ENCODE data around the gene LUZP2.

The LUZP2 gene

GRCh38 chr11:24624432-24624831, 127.6 kb downstream of the LUZP2 start:
- H3K36me3 ChIP-seq (replicated peaks; ENCODE audit: insufficient read depth, low read length) = no peaks in the 10 kb centered on the region
- no peak overlapping the region for H3K9ac ChIP-seq (ENCODE audit: low read length)
- H3K9me2 ChIP-seq (replicated peaks; ENCODE audit: insufficient read depth, low read length) = no peaks in the 10 kb centered on the region
- H3K27ac ChIP-seq (ENCODE audit: low read length) = no peak overlapping the region
- no peaks in the 10 kb centered on the region for H3K4me1 ChIP-seq (ENCODE audit: low read length)
- no peak overlapping the region for H2AFZ ChIP-seq (ENCODE audit: low read length)
- no peaks in the 10 kb centered on the region for H3F3A ChIP-seq (ENCODE audit: insufficient read depth, low read length)
- no peaks in the 10 kb centered on the region for H3K27me3 ChIP-seq (replicated peaks; ENCODE audit: insufficient read depth, low read length)
- no peaks in the 10 kb centered on the region for H3K9me3 ChIP-seq (replicated peaks; ENCODE audit: insufficient read depth, low read length)
- H4K20me1 ChIP-seq (ENCODE audit: insufficient read depth, low read length) = no peaks in the 10 kb centered on the region
- DNase-seq = no peak
- H3K79me2 ChIP-seq (ENCODE audit: low read length) = no peaks in the 10 kb centered on the region
- no peak overlapping the region for H3K4me2 ChIP-seq (ENCODE audit: low read depth, low read length)
- no peak overlapping the region for H3K4me3 ChIP-seq (ENCODE audit: low read length)
- TF ChIP-seq, protein P1, sequence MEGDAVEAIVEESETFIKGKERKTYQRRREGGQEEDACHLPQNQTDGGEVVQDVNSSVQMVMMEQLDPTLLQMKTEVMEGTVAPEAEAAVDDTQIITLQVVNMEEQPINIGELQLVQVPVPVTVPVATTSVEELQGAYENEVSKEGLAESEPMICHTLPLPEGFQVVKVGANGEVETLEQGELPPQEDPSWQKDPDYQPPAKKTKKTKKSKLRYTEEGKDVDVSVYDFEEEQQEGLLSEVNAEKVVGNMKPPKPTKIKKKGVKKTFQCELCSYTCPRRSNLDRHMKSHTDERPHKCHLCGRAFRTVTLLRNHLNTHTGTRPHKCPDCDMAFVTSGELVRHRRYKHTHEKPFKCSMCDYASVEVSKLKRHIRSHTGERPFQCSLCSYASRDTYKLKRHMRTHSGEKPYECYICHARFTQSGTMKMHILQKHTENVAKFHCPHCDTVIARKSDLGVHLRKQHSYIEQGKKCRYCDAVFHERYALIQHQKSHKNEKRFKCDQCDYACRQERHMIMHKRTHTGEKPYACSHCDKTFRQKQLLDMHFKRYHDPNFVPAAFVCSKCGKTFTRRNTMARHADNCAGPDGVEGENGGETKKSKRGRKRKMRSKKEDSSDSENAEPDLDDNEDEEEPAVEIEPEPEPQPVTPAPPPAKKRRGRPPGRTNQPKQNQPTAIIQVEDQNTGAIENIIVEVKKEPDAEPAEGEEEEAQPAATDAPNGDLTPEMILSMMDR (IDR thresholded peaks at IDR 0.05; ENCODE audit: low read length) = no peak
- TF ChIP-seq EZH2 (optimal IDR thresholded peaks at IDR 0.05; ENCODE audit: low read depth, low read length) = no peak
- no peak for TF ChIP-seq EZH2phosphoT487 (IDR thresholded peaks at IDR 0.05; ENCODE audit: low read length)

DNA sequence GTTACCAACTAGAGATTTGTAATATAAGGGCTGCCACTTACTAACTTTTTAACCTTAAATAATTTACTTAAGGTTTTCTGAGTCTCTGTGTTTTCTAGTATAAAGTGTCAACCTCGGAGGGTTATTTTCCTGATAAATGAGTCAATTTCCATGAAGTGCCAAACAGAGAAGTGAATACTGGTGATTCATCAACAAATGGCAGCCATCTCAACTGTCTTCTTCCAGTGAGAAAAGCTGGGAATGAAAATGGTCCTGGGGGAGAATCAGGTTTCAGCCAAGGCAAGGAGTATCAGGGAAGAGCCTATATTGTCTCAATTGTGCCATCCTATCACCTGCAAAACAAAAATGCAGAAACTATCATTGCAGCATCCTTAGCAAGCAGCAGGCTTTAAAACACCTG, 129.1 kb downstream of the LUZP2 start:
- no peaks in the 10 kb centered on the region for H3K9me3 ChIP-seq (replicated peaks; ENCODE audit: insufficient read depth, low read length)
- DNase-seq = no peak
- H2AFZ ChIP-seq (ENCODE audit: low read length) = no peak overlapping the region
- no peaks in the 10 kb centered on the region for H3K36me3 ChIP-seq (replicated peaks; ENCODE audit: insufficient read depth, low read length)
- H3K4me3 ChIP-seq (ENCODE audit: low read length) = no peak overlapping the region
- no peaks in the 10 kb centered on the region for H4K20me1 ChIP-seq (ENCODE audit: insufficient read depth, low read length)
- H3K9me2 ChIP-seq (replicated peaks; ENCODE audit: insufficient read depth, low read length) = no peaks in the 10 kb centered on the region
- no peak overlapping the region for H3K9ac ChIP-seq (ENCODE audit: low read length)
- no peaks in the 10 kb centered on the region for H3K27me3 ChIP-seq (replicated peaks; ENCODE audit: insufficient read depth, low read length)
- TF ChIP-seq, protein P1 (IDR thresholded peaks at IDR 0.05; ENCODE audit: low read length) = no peak
- no peak for TF ChIP-seq EZH2phosphoT487 (IDR thresholded peaks at IDR 0.05; ENCODE audit: low read length)
- H3K4me1 ChIP-seq (ENCODE audit: low read length) = no peaks in the 10 kb centered on the region
- H3F3A ChIP-seq (ENCODE audit: insufficient read depth, low read length) = no peaks in the 10 kb centered on the region
- no peak overlapping the region for H3K27ac ChIP-seq (ENCODE audit: low read length)
- H3K79me2 ChIP-seq (ENCODE audit: low read length) = no peaks in the 10 kb centered on the region
- H3K4me2 ChIP-seq (ENCODE audit: low read depth, low read length) = no peak overlapping the region

- H3K79me2 ChIP-seq (ENCODE audit: low read length) = no peaks in the 10 kb centered on the region
- DNase-seq = no peak
- H3K36me3 ChIP-seq (replicated peaks; ENCODE audit: insufficient read depth, low read length) = no peaks in the 10 kb centered on the region
- no peak overlapping the region for H2AFZ ChIP-seq (ENCODE audit: low read length)
- TF ChIP-seq EZH2phosphoT487 (IDR thresholded peaks at IDR 0.05; ENCODE audit: low read length) (no peak), EZH2 (optimal IDR thresholded peaks at IDR 0.05; ENCODE audit: low read depth, low read length) (no peak)
- TF ChIP-seq, protein P1 (IDR thresholded peaks at IDR 0.05; ENCODE audit: low read length) = no peak
- no peaks in the 10 kb centered on the region for H3K9me3 ChIP-seq (replicated peaks; ENCODE audit: insufficient read depth, low read length)
- no peaks in the 10 kb centered on the region for H3K9me2 ChIP-seq (replicated peaks; ENCODE audit: insufficient read depth, low read length)
- H4K20me1 ChIP-seq (ENCODE audit: insufficient read depth, low read length) = no peaks in the 10 kb centered on the region
- no peak overlapping the region for H3K4me3 ChIP-seq (ENCODE audit: low read length)
- no peaks in the 10 kb centered on the region for H3F3A ChIP-seq (ENCODE audit: insufficient read depth, low read length)
- H3K27ac ChIP-seq (ENCODE audit: low read length) = no peak overlapping the region
- H3K9ac ChIP-seq (ENCODE audit: low read length) = no peak overlapping the region
- H3K27me3 ChIP-seq (replicated peaks; ENCODE audit: insufficient read depth, low read length) = no peaks in the 10 kb centered on the region
- no peaks in the 10 kb centered on the region for H3K4me1 ChIP-seq (ENCODE audit: low read length)
- no peak overlapping the region for H3K4me2 ChIP-seq (ENCODE audit: low read depth, low read length)
Observed at GRCh38 chr11:24628224-24628776, 131.4 kb downstream of the LUZP2 start.
